Naive thymus-derived CD4-positive, alpha-beta T cell (primary cell): ENCODE measurements around the gene MPO. TPM values are rescaled to one million over a fixed set of nuclear protein-coding genes. Genes with fewer than 3 reads are reported as not detected.

ENCODE experiments used
- ATAC-seq: fragments of 150-1000 bp; cut with Tn5 transposase; 2 replicates; pipeline ENCODE4 v1.10.0; 2021; ENCODE audit warnings: mild to moderate bottlenecking, moderate library complexity
- CTCF ChIA-PET: fragments of 350-600 bp; sonication (Branson Sonifier 250); formaldehyde crosslinking; loops from one replicate; lab custom pipeline; 2021; ENCODE audit warnings: antibody characterized with exemption; lab: Charles Lee
- POLR2A ChIA-PET: fragments of 350-600 bp; sonication (Branson Sonifier 250); formaldehyde crosslinking; loops from one replicate; lab custom pipeline; 2021; ENCODE audit warnings: antibody characterized with exemption, inconsistent platforms; lab: Charles Lee
- DNase-seq, 9 donors: peaks; one replicate each; pipeline versions ENCODE4 v3.0.0 to v3.0.0-alpha.2; 2020 to 2022; ENCODE audit warnings: mixed read lengths in 1 of 9
- H3K27ac ChIP-seq: one replicate; pipeline ENCODE4 v1.7.0; 2013; ENCODE audit warnings: mild to moderate bottlenecking, low read depth, low read length, moderate library complexity
- H3K27me3 ChIP-seq, 2 donors: one replicate each; pipeline ENCODE4 v1.7.0; 2013; ENCODE audit warnings: low read length in 2 of 2, mild to moderate bottlenecking in 2 of 2, moderate library complexity in 2 of 2; ENCODE audit not compliant: control insufficient read depth in 2 of 2, insufficient read depth in 2 of 2
- H3K36me3 ChIP-seq, 3 experiments: 1 replicate in 2 of 3; 2 replicates in 1 of 3; pipeline ENCODE4 v1.7.0; 2013; ENCODE audit warnings: low read length in 3 of 3, mild to moderate bottlenecking in 3 of 3, moderate library complexity in 1 of 3; ENCODE audit not compliant: insufficient read depth in 3 of 3, control insufficient read depth in 2 of 3
- H3K4me1 ChIP-seq, 2 donors: one replicate each; pipeline ENCODE4 v1.7.0; 2013; ENCODE audit warnings: low read length in 2 of 2, mild to moderate bottlenecking in 2 of 2, moderate library complexity in 1 of 2; ENCODE audit not compliant: control insufficient read depth in 2 of 2, insufficient read depth in 2 of 2
- H3K4me3 ChIP-seq: 2 replicates; pipeline ENCODE4 v1.7.0; 2013; ENCODE audit warnings: mild to moderate bottlenecking, low read length
- H3K9me3 ChIP-seq, 3 experiments: 1 replicate in 2 of 3; 2 replicates in 1 of 3; pipeline ENCODE4 v1.7.0; 2013; ENCODE audit warnings: low read length in 3 of 3; ENCODE audit not compliant: control insufficient read depth in 2 of 3
- H3K27ac Mint-ChIP-seq, 9 donors: one replicate each; pipeline ENCODE4 v1.8.0; 2020 to 2022; ENCODE audit warnings: mixed read lengths in 9 of 9, mild to moderate bottlenecking in 8 of 9, moderate library complexity in 5 of 9, inconsistent platforms in 2 of 9
- H3K27me3 Mint-ChIP-seq, 5 donors: one replicate each; pipeline ENCODE4 v1.8.0; 2021 to 2022; ENCODE audit warnings: mixed read lengths in 5 of 5, mild to moderate bottlenecking in 1 of 5
- H3K36me3 Mint-ChIP-seq, 5 donors: one replicate each; pipeline ENCODE4 v1.8.0; 2020 to 2022; ENCODE audit warnings: mixed read lengths in 5 of 5, mild to moderate bottlenecking in 3 of 5, inconsistent platforms in 1 of 5
- H3K4me1 Mint-ChIP-seq, 7 donors: one replicate each; pipeline ENCODE4 v1.8.0; 2020 to 2022; ENCODE audit warnings: mixed read lengths in 7 of 7, mild to moderate bottlenecking in 3 of 7, inconsistent platforms in 1 of 7
- H3K4me3 Mint-ChIP-seq, 10 donors: one replicate each; pipeline ENCODE4 v1.8.0; 2020 to 2022; ENCODE audit warnings: mild to moderate bottlenecking in 10 of 10, mixed read lengths in 10 of 10, moderate library complexity in 6 of 10, inconsistent platforms in 2 of 10
- H3K9me3 Mint-ChIP-seq, 11 donors: one replicate each; pipeline ENCODE4 v1.8.0; 2020 to 2022; ENCODE audit warnings: mixed read lengths in 11 of 11, mild to moderate bottlenecking in 4 of 11, inconsistent platforms in 1 of 11, moderate library complexity in 1 of 11
- intact Hi-C, 2 donors: fragments of 100-400 bp; cut with micrococcal nuclease; formaldehyde crosslinking; loops; one replicate each; pipeline ENCODE4 v1.15.1; 2023
- polyA plus RNA-seq, 2 donors: library from polyadenylated mRNA; unstranded; fragments of 300-500 nt; fragmentation: Illumina TruSeq; gene quantifications; one replicate each; pipeline ENCODE4 v1.2.3, GENCODE V29; 2021
- total RNA-seq, 6 experiments: library from RNA in 5 of 6; stranded (reverse) in 5 of 6; gene quantifications; 1 replicate in 5 of 6; 2 replicates in 1 of 6; pipeline ENCODE4 v1.2.3 and lab custom pipeline; 2021 to 2026

MPO gene
- total and polyA plus RNA-seq, 7 experiments from 2014 or later, result 0.32 to 7.3 TPM; not detected in 5

DNA sequence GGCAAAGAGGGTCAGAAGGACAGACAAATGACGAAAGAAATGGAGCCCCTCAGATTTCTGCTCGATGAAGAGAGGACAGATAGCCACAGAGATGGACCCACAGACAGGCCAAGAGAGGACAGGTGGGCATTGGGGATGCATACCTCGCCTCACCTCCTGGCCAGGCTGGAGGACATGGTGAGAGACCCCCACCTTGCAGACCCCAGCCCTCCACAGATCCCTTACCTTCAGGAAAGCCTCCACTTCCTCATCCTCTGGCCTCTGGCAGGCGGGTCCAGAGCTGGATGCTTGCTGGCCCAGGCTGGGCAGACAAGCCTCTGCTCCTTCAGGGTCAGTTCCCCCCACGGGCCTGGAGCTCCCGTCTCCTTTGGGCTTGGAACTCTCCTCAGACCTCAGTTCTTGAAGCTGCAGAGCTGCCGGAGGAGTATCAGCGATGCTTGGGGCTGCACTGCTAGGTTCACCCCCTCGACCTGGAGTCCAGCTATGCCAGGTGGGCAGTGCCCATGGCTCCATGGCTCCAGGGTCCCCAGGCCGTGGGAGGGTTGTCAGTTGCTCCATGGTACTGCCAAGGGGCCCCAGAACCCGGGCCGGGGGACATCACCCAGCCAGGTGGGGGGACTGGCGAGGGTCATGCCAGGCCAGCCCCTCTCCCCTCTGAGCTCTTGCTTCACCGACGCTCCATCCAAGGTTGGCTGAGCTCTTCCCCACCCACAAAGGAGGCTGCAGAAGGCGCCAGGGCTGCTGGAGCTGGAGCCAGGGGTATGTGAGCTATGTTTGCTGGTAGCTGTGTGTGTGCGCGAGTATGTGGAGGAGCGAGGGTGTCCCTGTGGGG lies 46.8 kb upstream of the MPO start:
- Histone ChIP-seq H3K27ac (peak overlapping the region; percentile 98), H3K27me3 (no peaks in the 10 kb centered on the region), H3K9me3 (no peaks in the 10 kb centered on the region), H3K4me3 (peak overlapping the region; percentile 64), H3K4me1 (peaks cover 0 to 13% of the 10 kb centered on the region in 2 donors), H3K36me3 (peaks cover 12 to 21% (median 17%) of the 10 kb centered on the region in 3 experiments)
- H3K4me1 Mint-ChIP-seq, result peaks cover 31 to 53% (median 43%) of the 10 kb centered on the region in 7 donors
- peak overlapping the region; percentile 87 to 98 (median 94) for H3K27ac Mint-ChIP-seq
- ChIA-PET POLR2A (interaction anchor here (1.0 to 17.0 kb wide), 10 partner anchors 11 to 92 kb away, joined by 3 to 792 read pairs (median 7); partner anchors contain the start of genes RNF43 and SUPT4H1), CTCF (interaction anchor here (1.3 to 3.5 kb wide), 5 partner anchors 10 to 25 kb away, joined by 4 to 37 read pairs (median 31); partner anchors contain the start of gene SUPT4H1)
- peaks cover 13 to 37% (median 15%) of the 10 kb centered on the region in 5 donors for H3K36me3 Mint-ChIP-seq
- intact Hi-C loops, result loop anchor here (1.0 to 2.0 kb wide), 4 partner anchors 10 to 109 kb away; partner anchors contain the start of genes MKS1 (in 1 of the 2), RNF43 (in 1 of the 2) and SUPT4H1 (in 1 of the 2)
- peaks cover 0 to 19% (median 0%) of the 10 kb centered on the region in 5 donors for H3K27me3 Mint-ChIP-seq
- ATAC-seq, result peak; percentile 24
- peak in 3 of 9 donors; percentile 54 to 67 (median 58) for DNase-seq
- H3K4me3 Mint-ChIP-seq, result peak overlapping the region; percentile 86 to 100 (median 94)
- peaks cover 0 to 4% (median 0%) of the 10 kb centered on the region in 11 donors for H3K9me3 Mint-ChIP-seq

DNA sequence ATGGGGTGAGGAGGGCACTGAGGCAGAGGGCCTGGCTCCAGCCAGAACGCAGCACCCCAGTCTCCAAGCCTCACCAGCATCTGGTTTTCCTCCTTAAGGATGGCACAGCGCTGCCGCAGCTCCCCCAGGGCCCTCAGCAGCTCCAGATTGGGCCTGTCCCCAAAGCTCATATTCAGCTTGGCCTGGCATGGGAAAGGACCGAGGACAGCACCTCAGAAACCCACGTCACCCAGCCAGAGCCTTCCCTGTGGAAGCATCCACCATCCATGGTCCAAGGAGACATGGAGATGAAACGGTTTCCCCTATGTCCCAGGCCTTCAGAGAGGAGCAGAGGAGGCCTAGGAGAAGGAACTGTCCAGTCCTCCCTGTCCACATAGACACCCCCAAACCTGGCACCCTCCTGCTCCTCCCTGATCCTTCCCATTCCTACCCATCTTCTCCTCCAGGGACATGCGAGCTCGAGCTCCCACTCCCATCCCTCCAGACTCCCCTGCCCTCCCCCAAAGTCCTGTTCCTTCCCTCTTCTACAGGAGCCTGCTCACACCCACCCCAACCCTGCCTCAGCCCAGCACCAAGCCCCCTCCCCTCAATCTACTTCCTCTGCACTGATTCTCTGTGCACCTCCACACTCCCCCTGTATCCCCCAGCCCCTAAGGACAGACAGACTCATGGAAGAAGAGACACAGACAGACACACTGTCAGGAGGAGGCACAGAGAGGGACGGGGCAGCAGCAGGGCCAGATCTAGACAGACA lies 46.1 kb upstream of the MPO start:
- H3K36me3 Mint-ChIP-seq, result peaks cover 10 to 37% (median 14%) of the 10 kb centered on the region in 5 donors
- peak overlapping the region; percentile 60 to 100 (median 86) for H3K4me3 Mint-ChIP-seq
- no peak for ATAC-seq
- Histone ChIP-seq H3K36me3 (peaks cover 12 to 15% (median 14%) of the 10 kb centered on the region in 3 experiments), H3K4me3 (no peak overlapping the region), H3K9me3 (no peaks in the 10 kb centered on the region), H3K4me1 (peaks cover 0 to 13% of the 10 kb centered on the region in 2 donors), H3K27me3 (no peaks in the 10 kb centered on the region), H3K27ac (no peak overlapping the region)
- no peaks in the 10 kb centered on the region for H3K9me3 Mint-ChIP-seq
- DNase-seq, result no peak
- peaks cover 33 to 53% (median 43%) of the 10 kb centered on the region in 7 donors for H3K4me1 Mint-ChIP-seq
- peak overlapping the region in 8 of 9 donors; percentile 28 to 98 (median 79) for H3K27ac Mint-ChIP-seq
- POLR2A ChIA-PET, result interaction anchor here (1.2 to 17.0 kb wide), 9 partner anchors 10 to 188 kb away, joined by 3 to 792 read pairs (median 6); partner anchors contain the start of genes MTMR4, RNF43 and SUPT4H1
- intact Hi-C loops, result no loop called here
- peaks cover 0 to 13% (median 0%) of the 10 kb centered on the region in 5 donors for H3K27me3 Mint-ChIP-seq
- CTCF ChIA-PET, result interaction anchor here (0.9 to 3.5 kb wide), 8 partner anchors 9 to 26 kb away, joined by 3 to 37 read pairs (median 10); partner anchors contain the start of gene SUPT4H1

DNA sequence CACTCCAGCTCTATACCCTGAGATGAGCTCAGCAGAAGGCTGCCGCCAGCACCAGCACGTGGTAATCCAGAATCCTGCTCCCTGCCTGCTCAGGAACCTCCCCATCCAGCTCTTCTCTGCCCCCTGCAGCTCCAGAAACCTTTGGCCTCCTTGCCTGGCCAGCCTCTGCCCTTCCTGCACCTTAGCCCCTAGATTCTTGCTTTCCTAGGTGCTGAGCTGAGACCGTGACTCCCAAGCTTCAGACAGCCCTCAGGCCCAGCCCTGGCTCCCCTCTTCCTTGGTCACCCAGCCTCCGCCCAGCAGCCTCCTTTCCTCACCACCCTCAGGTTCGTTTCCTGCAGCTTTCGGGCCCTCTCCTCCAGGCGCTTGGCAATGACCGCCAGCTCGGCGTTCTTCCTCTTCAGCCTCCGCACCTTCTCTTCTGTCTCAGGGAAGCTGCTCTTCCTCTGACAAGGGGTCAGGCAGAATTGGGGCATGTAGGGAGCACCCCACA lies 45.3 kb upstream of the MPO start:
- ATAC-seq, result no peak
- ChIA-PET CTCF (interaction anchor here (0.9 to 3.5 kb wide), 4 partner anchors 9 to 20 kb away, joined by 3 to 35 read pairs (median 10); no protein-coding TSS in a partner anchor), POLR2A (interaction anchor here (0.8 to 17.0 kb wide), 7 partner anchors 9 to 189 kb away, joined by 3 to 792 read pairs (median 6); partner anchors contain the start of genes MTMR4, RNF43 and SUPT4H1)
- Histone ChIP-seq H3K27ac (no peak overlapping the region), H3K36me3 (peaks cover 7 to 9% (median 8%) of the 10 kb centered on the region in 3 experiments), H3K4me3 (no peak overlapping the region), H3K4me1 (peaks cover 0 to 13% of the 10 kb centered on the region in 2 donors), H3K27me3 (no peaks in the 10 kb centered on the region), H3K9me3 (no peaks in the 10 kb centered on the region)
- intact Hi-C loops, result no loop called here
- Mint-ChIP-seq H3K9me3 (no peaks in the 10 kb centered on the region), H3K4me3 (peak overlapping the region in 9 of 10 donors; percentile 19 to 100 (median 32)), H3K4me1 (peaks cover 33 to 54% (median 47%) of the 10 kb centered on the region in 7 donors), H3K27me3 (peaks cover 0 to 6% (median 0%) of the 10 kb centered on the region in 5 donors), H3K36me3 (peaks cover 4 to 32% (median 8%) of the 10 kb centered on the region in 5 donors), H3K27ac (peak overlapping the region in 7 of 9 donors; percentile 24 to 84 (median 48))
- no peak for DNase-seq

DNA sequence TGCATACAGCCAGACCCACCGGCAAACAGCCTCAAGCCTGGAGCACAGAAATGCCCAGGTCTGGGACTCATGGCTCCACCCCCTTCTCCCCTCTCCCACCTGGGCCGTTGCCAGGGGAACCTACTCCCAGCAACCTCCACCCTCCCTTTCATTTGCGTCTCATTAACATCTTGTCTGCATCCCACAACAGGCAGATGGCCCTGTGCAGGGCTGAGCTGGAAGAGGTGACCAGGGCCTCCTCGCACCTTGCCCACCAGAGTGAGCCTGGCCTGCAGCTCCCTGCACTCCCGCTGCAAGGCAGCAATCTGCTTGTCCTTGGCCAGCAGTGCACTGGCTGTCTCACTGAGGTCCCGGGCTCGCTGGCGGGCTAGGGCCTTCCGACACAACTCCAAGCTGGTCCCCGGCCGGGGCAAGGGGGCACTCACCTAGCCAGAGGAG lies 44.6 kb upstream of the MPO start:
- POLR2A ChIA-PET, result interaction anchor here (0.8 to 17.0 kb wide), 7 partner anchors 8 to 189 kb away, joined by 3 to 792 read pairs (median 6); partner anchors contain the start of genes MTMR4, RNF43 and SUPT4H1
- peak overlapping the region in 9 of 10 donors; percentile 7 to 100 (median 53) for H3K4me3 Mint-ChIP-seq
- peak overlapping the region in 5 of 9 donors; percentile 42 to 84 (median 68) for H3K27ac Mint-ChIP-seq

DNA sequence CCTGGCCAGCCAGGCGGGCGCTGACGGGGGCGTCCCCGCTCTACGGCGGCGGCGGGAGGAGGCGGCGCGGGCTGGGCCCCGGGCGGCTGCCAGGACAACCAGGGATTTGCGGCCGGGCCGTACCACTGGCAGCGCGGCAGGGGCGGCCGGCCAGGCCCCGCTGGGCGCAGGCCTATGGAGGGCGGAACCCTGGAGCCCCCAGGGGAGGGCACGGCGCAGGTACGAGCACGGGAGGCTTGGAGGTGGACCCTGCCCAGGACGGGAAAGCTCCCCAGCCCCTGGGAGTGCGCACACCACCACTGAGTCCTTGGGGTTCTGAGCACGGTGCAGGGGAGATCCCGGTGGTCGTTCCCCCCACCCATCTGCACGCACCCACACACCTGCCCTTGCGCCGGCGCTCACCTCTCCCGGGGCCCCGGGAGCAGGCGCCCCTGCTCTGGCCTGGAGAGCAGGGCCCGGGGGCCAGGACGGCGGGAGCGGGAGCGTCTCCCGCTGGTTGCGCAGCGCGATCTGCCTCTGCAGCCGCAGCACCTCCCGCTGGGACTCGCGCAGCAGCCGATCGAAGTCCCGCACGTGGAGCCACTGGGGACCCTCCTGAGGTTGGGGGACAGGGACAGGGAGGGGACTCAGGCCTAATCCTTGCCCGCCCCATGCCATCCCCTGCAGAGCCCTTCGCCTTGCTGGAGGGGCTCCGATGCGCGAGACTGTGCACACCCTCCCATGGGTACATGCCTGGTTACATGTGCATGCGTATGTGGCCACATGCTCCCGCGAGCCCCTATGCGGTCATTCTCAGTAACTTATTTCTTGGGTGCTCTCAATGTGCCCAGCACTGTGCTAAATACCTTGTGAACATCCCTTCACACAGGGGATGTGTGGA lies 43.9 kb upstream of the MPO start:
- peak overlapping the region in 4 of 9 donors; percentile 42 to 84 (median 56) for H3K27ac Mint-ChIP-seq
- DNase-seq, result no peak
- H3K4me1 Mint-ChIP-seq, result peaks cover 30 to 52% (median 47%) of the 10 kb centered on the region in 7 donors
- H3K36me3 Mint-ChIP-seq, result peaks cover 0 to 20% (median 0%) of the 10 kb centered on the region in 5 donors
- H3K4me3 Mint-ChIP-seq, result peak overlapping the region in 8 of 10 donors; percentile 7 to 100 (median 53)
- no peaks in the 10 kb centered on the region for H3K9me3 Mint-ChIP-seq
- H3K27ac ChIP-seq, result no peak overlapping the region
- CTCF ChIA-PET, result interaction anchor here (12.5 kb wide), 1 partner anchor 19 kb away, joined by 257 read pairs; no protein-coding TSS in a partner anchor
- no peaks in the 10 kb centered on the region for H3K27me3 ChIP-seq
- intact Hi-C loops, result no loop called here
- peaks cover 0 to 4% (median 0%) of the 10 kb centered on the region in 5 donors for H3K27me3 Mint-ChIP-seq
- H3K36me3 ChIP-seq, result no peaks in the 10 kb centered on the region
- H3K9me3 ChIP-seq, result no peaks in the 10 kb centered on the region
- POLR2A ChIA-PET, result interaction anchor here (0.8 to 17.0 kb wide), 5 partner anchors 8 to 42 kb away, joined by 3 to 792 read pairs (median 48); partner anchors contain the start of gene SUPT4H1
- H3K4me3 ChIP-seq, result no peak overlapping the region
- H3K4me1 ChIP-seq, result peaks cover 0 to 13% of the 10 kb centered on the region in 2 donors
- no peak for ATAC-seq

More for the DNA sequence above, 44.6 kb upstream of the MPO start:
- Mint-ChIP-seq H3K36me3 (peaks cover 1 to 25% (median 3%) of the 10 kb centered on the region in 5 donors), H3K4me1 (peaks cover 33 to 55% (median 47%) of the 10 kb centered on the region in 7 donors), H3K27me3 (peaks cover 0 to 5% (median 0%) of the 10 kb centered on the region in 5 donors), H3K9me3 (no peaks in the 10 kb centered on the region)
- DNase-seq, result no peak
- Histone ChIP-seq H3K4me3 (no peak overlapping the region), H3K27ac (no peak overlapping the region), H3K36me3 (peaks cover under 1 to 2% (median 1%) of the 10 kb centered on the region in 3 experiments), H3K27me3 (no peaks in the 10 kb centered on the region), H3K4me1 (peaks cover 0 to 13% of the 10 kb centered on the region in 2 donors), H3K9me3 (no peaks in the 10 kb centered on the region)
- intact Hi-C loops, result no loop called here
- no peak for ATAC-seq
- CTCF ChIA-PET, result interaction anchor here (1.4 to 3.5 kb wide), 3 partner anchors 8 to 19 kb away, joined by 10 to 35 read pairs (median 11); no protein-coding TSS in a partner anchor
